Sigmoid colon (tissue), 7 donors: ENCODE measurements around the gene WWC2. TPM values are rescaled to one million over a fixed set of nuclear protein-coding genes. Genes with fewer than 3 reads are reported as not detected.

Experiments
- DNase-seq: peaks from one replicate; pipeline ENCODE4 v3.0.0-alpha.2; 2019
- H3K27ac ChIP-seq, 4 donors: fragments of 200-600 bp; sonication (generic); one replicate each; pipeline ENCODE4 v1.5.1; 2016 to 2019; ENCODE audit warnings: mild to moderate bottlenecking in 1 of 4
- H3K27me3 ChIP-seq, 3 donors: fragments of 200-600 bp; sonication (generic); one replicate each; pipeline ENCODE4 v1.5.1; 2019; ENCODE audit warnings: mild to moderate bottlenecking in 1 of 3
- H3K36me3 ChIP-seq, 4 donors: fragments of 200-600 bp; sonication (generic); one replicate each; pipeline ENCODE4 v1.5.1; 2016 to 2019
- H3K4me1 ChIP-seq, 4 donors: fragments of 200-600 bp; sonication (generic); one replicate each; pipeline ENCODE4 v1.5.1; 2017 to 2019
- H3K4me3 ChIP-seq, 4 donors: fragments of 200-600 bp; sonication (generic); one replicate each; pipeline ENCODE4 v1.5.1; 2017 to 2019; ENCODE audit warnings: mild to moderate bottlenecking in 2 of 4, moderate library complexity in 1 of 4
- H3K9me3 ChIP-seq, 4 donors: fragments of 200-600 bp in 3 of 4; sonication (generic) in 3 of 4; one replicate each; pipeline versions ENCODE4 v1.5.1 to v1.6.1; 2013 to 2019
- EP300 ChIP-seq, 4 donors: sonication (generic); formaldehyde crosslinking; IDR thresholded peaks; one replicate each; pipeline ENCODE4 v1.6.1; 2017; ENCODE audit warnings: antibody characterized with exemption in 4 of 4
- POLR2A ChIP-seq, 2 donors: fragments of 450-650 bp; IDR thresholded peaks; one replicate each; pipeline ENCODE4 v1.6.1; 2016; ENCODE audit warnings: antibody characterized with exemption in 2 of 2, mild to moderate bottlenecking in 2 of 2, moderate library complexity in 2 of 2
- POLR2AphosphoS5 ChIP-seq, 4 donors: sonication (generic); formaldehyde crosslinking; IDR thresholded peaks; one replicate each; pipeline ENCODE4 v1.6.1; 2017; ENCODE audit warnings: antibody characterized with exemption in 4 of 4
- WGBS, 2 donors: extraction: QIAGEN DNeasy Blood & Tissue Kit; methylation state at CpG; one replicate each; pipeline ENCODE4 v1.1.7; 2013; 5-methylcytosine and 5-hydroxymethylcytosine counted together
- intact Hi-C: fragments of 100-400 bp; cut with DNase I; formaldehyde crosslinking; loops from one replicate; pipeline ENCODE4 v1.15.1; 2023
- polyA plus RNA-seq, 3 donors: library from polyadenylated mRNA; stranded (reverse); fragments of 200-250 nt; gene quantifications; one replicate each; pipeline ENCODE4 v1.2.3, GENCODE V29; 2013
- total RNA-seq, 4 donors: library from RNA; depleted of rRNA; stranded (reverse); fragments of >200 nt; gene quantifications; one replicate each; pipeline ENCODE4 v1.1.0, GENCODE V29; 2016
- TF ChIP-seq, protein P1 (sequence below), 4 experiments: fragments of 450-650 bp in 3 of 4; fragments of 200-600 bp in 1 of 4; IDR thresholded peaks; one replicate each; pipeline ENCODE4 v1.5.1; 2016 to 2019; ENCODE audit warnings: antibody characterized with exemption in 4 of 4, mild to moderate bottlenecking in 3 of 4, moderate library complexity in 2 of 4
- donor health status: healthy with polysubstance abuse.
- donor health status: Bipolar disorder and iron deficiency.
- donor health status: healthy.

Gene WWC2
- total and polyA plus RNA-seq, 7 donors: 1.2 to 53.5 (median 27.0) TPM

DNA sequence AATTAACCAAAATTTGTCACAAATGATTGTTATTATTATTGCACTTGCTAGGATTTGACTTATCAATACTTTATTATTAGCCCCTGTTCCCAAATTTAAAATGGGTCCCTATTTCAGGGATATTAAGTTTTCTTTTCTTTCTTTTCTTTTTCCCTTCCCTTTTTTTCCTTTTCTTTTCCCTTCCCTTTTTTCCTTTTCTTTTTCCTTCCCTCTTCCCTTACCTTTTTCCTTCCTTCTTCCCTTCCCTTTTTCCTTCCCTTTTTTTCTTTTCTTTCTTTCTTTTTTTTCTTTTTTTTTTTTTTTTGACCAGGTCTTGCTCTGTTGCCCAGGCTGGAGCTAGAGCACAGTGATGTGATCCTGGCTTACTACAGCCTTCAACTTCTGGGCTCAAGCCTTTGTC, 33.8 kb downstream of the WWC2 start:
- H3K27me3 ChIP-seq: no peaks in the 10 kb centered on the region
- intact Hi-C loops: no loop called here
- H3K4me1 ChIP-seq: peaks cover 0 to 39% (median 24%) of the 10 kb centered on the region in 4 donors
- no peak for DNase-seq
- no peak for TF ChIP-seq EP300 (IDR thresholded peaks at IDR 0.05)
- no peak for TF ChIP-seq POLR2AphosphoS5 (IDR thresholded peaks at IDR 0.05)
- TF ChIP-seq, protein P1, sequence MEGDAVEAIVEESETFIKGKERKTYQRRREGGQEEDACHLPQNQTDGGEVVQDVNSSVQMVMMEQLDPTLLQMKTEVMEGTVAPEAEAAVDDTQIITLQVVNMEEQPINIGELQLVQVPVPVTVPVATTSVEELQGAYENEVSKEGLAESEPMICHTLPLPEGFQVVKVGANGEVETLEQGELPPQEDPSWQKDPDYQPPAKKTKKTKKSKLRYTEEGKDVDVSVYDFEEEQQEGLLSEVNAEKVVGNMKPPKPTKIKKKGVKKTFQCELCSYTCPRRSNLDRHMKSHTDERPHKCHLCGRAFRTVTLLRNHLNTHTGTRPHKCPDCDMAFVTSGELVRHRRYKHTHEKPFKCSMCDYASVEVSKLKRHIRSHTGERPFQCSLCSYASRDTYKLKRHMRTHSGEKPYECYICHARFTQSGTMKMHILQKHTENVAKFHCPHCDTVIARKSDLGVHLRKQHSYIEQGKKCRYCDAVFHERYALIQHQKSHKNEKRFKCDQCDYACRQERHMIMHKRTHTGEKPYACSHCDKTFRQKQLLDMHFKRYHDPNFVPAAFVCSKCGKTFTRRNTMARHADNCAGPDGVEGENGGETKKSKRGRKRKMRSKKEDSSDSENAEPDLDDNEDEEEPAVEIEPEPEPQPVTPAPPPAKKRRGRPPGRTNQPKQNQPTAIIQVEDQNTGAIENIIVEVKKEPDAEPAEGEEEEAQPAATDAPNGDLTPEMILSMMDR (IDR thresholded peaks at IDR 0.05): no peak
- no peak for TF ChIP-seq POLR2A (IDR thresholded peaks at IDR 0.05)
- no peaks in the 10 kb centered on the region for H3K9me3 ChIP-seq
- H3K27ac ChIP-seq: no peak overlapping the region
- H3K36me3 ChIP-seq: no peaks in the 10 kb centered on the region
- H3K4me3 ChIP-seq: no peak overlapping the region

DNA sequence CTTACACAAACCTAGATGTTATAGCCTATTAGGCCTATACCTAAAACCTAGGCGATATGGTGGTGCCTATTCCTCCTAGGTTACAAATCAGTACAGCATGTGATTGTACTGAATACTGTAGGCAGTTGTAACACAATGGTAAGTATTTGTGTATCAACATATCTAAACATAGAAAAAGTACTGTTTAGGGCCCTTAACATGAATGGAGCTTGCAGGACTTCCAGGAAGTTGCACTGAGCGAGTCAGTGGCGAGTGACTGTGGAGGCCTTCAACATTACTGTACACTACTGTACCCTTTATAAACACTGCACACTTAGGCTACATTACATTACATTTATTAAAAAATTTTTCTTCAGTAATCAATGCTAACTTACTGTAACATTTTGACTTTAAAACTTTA, 37.8 kb downstream of the WWC2 start:
- 95 to 96% methylated on average over 3 of the region's 3 CpGs for WGBS, 2 donors

DNA sequence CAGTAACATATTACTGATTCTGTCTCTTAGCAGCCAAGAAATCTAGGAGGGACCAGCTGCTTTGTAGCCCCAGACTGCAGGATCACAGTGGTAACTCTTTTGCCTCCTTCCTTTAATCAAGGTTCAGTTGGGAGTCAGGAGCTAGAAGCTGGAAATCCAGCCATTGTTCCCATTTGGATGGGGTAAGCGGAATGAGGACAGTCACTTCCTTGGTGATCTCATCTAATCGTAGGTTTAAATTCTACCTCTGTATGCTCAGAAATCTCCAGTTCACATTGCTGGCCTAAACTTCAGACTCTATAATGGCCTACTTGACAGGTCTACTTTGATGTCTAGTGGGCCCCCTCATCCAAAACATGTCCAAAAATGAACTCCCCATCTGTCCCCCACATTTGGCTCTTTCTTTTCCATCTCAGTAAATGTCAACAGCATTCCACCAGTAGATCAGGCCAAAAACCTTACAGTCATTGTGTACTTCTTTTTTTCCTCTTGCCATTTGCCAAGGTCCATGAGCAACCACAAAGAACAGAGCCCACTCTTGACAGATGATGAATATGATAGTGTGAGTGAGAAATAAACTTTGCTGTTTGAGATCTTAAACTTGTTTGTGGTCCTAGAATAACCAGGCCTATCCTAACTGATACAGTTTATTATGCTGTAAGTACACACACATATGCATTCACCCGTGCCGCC, 40.1 kb downstream of the WWC2 start:
- Histone ChIP-seq H3K4me3 (no peak overlapping the region), H3K9me3 (no peaks in the 10 kb centered on the region)

More for the DNA sequence above, 37.8 kb downstream of the WWC2 start:
- Histone ChIP-seq H3K4me1 (peaks cover 0 to 34% (median 15%) of the 10 kb centered on the region in 4 donors), H3K9me3 (no peaks in the 10 kb centered on the region), H3K36me3 (no peaks in the 10 kb centered on the region), H3K27ac (no peak overlapping the region), H3K4me3 (no peak overlapping the region), H3K27me3 (no peaks in the 10 kb centered on the region)
- TF ChIP-seq, protein P1 (IDR thresholded peaks at IDR 0.05): no peak
- no peak for TF ChIP-seq POLR2A (IDR thresholded peaks at IDR 0.05)
- TF ChIP-seq EP300 (IDR thresholded peaks at IDR 0.05): no peak
- no peak for TF ChIP-seq POLR2AphosphoS5 (IDR thresholded peaks at IDR 0.05)
- intact Hi-C loops: no loop called here
- no peak for DNase-seq

DNA sequence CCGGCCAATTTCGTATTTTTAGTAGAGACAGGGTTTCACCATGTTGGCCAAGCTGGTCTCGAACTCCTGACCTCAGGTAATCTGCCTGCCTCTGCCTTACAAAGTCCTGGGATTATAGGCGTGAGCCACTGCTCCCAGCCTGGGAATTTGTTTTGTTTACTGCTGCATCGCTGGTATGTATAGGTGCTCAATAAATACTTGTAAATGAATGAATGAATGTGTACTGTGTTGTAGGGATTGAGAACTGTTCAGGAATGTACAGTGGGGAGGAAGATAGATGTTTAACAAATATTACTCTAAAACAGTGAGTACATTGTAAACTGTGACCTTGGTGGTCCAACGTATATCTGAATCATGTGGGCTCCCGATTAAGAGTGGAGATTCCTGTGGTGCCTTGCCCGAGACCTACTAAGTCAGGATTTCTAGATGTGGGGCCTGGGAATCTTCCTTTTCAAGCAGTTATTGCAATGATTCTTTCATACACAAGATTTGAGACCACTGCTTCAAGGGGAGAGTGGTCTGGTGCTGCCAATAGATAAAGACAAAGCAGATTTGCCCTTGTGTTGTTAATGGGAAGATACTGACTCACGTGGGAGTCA, 41.0 kb downstream of the WWC2 start:
- WGBS, 2 donors: 88 to 92% methylated on average over 9 of the region's 9 CpGs
- peaks cover 0 to 52% (median 29%) of the 10 kb centered on the region in 4 donors for H3K4me1 ChIP-seq
- no peak for TF ChIP-seq POLR2A (IDR thresholded peaks at IDR 0.05)
- TF ChIP-seq POLR2AphosphoS5 (IDR thresholded peaks at IDR 0.05): no peak
- TF ChIP-seq EP300 (IDR thresholded peaks at IDR 0.05): no peak
- TF ChIP-seq, protein P1 (IDR thresholded peaks at IDR 0.05): no peak
- no peak overlapping the region for H3K4me3 ChIP-seq
- H3K27me3 ChIP-seq: no peaks in the 10 kb centered on the region
- intact Hi-C loops: loop anchor here (5.0 kb wide), 1 partner anchor 43 kb away; the partner anchor contains the start of gene WWC2
- H3K9me3 ChIP-seq: no peaks in the 10 kb centered on the region
- peak overlapping the region in 2 of 4 donors; percentile 25 to 38 for H3K27ac ChIP-seq
- no peaks in the 10 kb centered on the region for H3K36me3 ChIP-seq
- no peak for DNase-seq

More for the DNA sequence above, 40.1 kb downstream of the WWC2 start:
- DNase-seq: no peak
- TF ChIP-seq EP300 (IDR thresholded peaks at IDR 0.05): no peak
- TF ChIP-seq, protein P1 (IDR thresholded peaks at IDR 0.05): no peak
- TF ChIP-seq POLR2A (IDR thresholded peaks at IDR 0.05): no peak
- no peak for TF ChIP-seq POLR2AphosphoS5 (IDR thresholded peaks at IDR 0.05)
- Histone ChIP-seq H3K27me3 (no peaks in the 10 kb centered on the region), H3K36me3 (no peaks in the 10 kb centered on the region), H3K4me1 (peaks cover 0 to 44% (median 27%) of the 10 kb centered on the region in 4 donors), H3K27ac (peak overlapping the region in 2 of 4 donors; percentile 25 to 38)
- intact Hi-C loops: no loop called here
- WGBS, 2 donors: 83 to 94% methylated on average over 4 of the region's 4 CpGs
